HuH-7.5 (cell line): ENCODE results near the gene C19orf44.
"Not testable (repeated sequence)": the region's sequence is repeated elsewhere in the genome, so short reads cannot be mapped to it uniquely, and the experiment has no call there.

Experiments used
- DNase-seq: peaks from one replicate; pipeline ENCODE4 v3.0.0; 2011; ENCODE audit warnings: low spot score

Gene C19orf44

GRCh38 chr19:16495982-16496612, at the start of gene C19orf44, which contains the start of gene CALR3:
Gene C19orf44, plus strand, starts transcription at chr19:16496394. Its CDS starts 4,399 bp downstream, at chr19:16500793.
Gene CALR3, minus strand, starts transcription at chr19:16496167. Its CDS starts 38 bp downstream, at chr19:16496129.
- peak; percentile 89 for DNase-seq

GRCh38 chr19:16446724-16447368, 49.3 kb upstream of the C19orf44 start:
- peak; percentile 83 for DNase-seq

- DNase-seq, result not testable (repeated sequence)
These were observed 47.3 kb upstream of the C19orf44 start for GRCh38 chr19:16448872-16449271.

GRCh38 chr19:16449330-16449961, 46.7 kb upstream of the C19orf44 start:
- DNase-seq, result no peak

- no peak for DNase-seq
These were observed 43.9 kb upstream of the C19orf44 start for GRCh38 chr19:16452325-16452724.

GRCh38 chr19:16454351-16454918, 41.8 kb upstream of the C19orf44 start:
- DNase-seq, result no peak

- DNase-seq, result no peak
These were observed 40.7 kb upstream of the C19orf44 start for GRCh38 chr19:16455489-16455888.

- DNase-seq, result no peak
These were observed 39.5 kb upstream of the C19orf44 start for GRCh38 chr19:16456652-16457194.

GRCh38 chr19:16457195-16457953, 38.8 kb upstream of the C19orf44 start:
- DNase-seq, result no peak

- no peak for DNase-seq
These were observed 38.3 kb upstream of the C19orf44 start for GRCh38 chr19:16457954-16458331.

GRCh38 chr19:16458391-16459341, 37.5 kb upstream of the C19orf44 start:
- no peak for DNase-seq

GRCh38 chr19:16459680-16460079, 36.5 kb upstream of the C19orf44 start:
- DNase-seq, result no peak

GRCh38 chr19:16460454-16460853, 35.7 kb upstream of the C19orf44 start:
- DNase-seq, result no peak

- DNase-seq, result no peak
These were observed 34.6 kb upstream of the C19orf44 start for GRCh38 chr19:16461630-16462051.

GRCh38 chr19:16462757-16463250, 33.4 kb upstream of the C19orf44 start:
- no peak for DNase-seq

- no peak for DNase-seq
These were observed 32.7 kb upstream of the C19orf44 start for GRCh38 chr19:16463341-16463990.

- peak; percentile 94 for DNase-seq
These were observed 32.1 kb upstream of the C19orf44 start for GRCh38 chr19:16463991-16464575.

- no peak for DNase-seq
These were observed 31.0 kb upstream of the C19orf44 start for GRCh38 chr19:16465239-16465638.

- DNase-seq, result not testable (repeated sequence)
These were observed 29.3 kb upstream of the C19orf44 start for GRCh38 chr19:16466802-16467427.
